Measurements from ENCODE around the gene ARSJ. TPM values are rescaled to one million over a fixed set of nuclear protein-coding genes. Genes with fewer than 3 reads are reported as not detected.

The ARSJ gene
- total RNA-seq, 1 donor = 69.5 TPM

DNA sequence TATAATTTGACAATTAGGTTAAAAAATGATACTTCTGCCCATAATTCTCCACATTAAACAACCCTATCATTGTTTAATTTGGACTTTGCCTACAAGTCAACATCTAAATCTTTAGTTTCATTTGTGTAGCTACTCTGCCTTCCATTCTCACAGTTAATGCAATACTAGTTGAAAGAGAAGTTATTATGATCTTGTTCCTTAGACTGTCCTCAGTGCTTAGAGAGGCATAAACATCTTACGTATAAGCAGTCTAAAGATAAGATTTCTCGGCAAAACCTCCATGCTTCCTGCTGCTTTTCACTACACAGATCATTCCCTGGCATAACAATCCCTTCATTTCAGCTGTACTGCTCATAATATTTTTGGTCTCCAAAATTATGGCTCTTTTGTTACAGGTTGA lies 112.8 kb downstream of the ARSJ start:
- H3K4me3 ChIP-seq (ENCODE audit: low read depth, low read length) = no peak overlapping the region
- TF ChIP-seq, protein P1, sequence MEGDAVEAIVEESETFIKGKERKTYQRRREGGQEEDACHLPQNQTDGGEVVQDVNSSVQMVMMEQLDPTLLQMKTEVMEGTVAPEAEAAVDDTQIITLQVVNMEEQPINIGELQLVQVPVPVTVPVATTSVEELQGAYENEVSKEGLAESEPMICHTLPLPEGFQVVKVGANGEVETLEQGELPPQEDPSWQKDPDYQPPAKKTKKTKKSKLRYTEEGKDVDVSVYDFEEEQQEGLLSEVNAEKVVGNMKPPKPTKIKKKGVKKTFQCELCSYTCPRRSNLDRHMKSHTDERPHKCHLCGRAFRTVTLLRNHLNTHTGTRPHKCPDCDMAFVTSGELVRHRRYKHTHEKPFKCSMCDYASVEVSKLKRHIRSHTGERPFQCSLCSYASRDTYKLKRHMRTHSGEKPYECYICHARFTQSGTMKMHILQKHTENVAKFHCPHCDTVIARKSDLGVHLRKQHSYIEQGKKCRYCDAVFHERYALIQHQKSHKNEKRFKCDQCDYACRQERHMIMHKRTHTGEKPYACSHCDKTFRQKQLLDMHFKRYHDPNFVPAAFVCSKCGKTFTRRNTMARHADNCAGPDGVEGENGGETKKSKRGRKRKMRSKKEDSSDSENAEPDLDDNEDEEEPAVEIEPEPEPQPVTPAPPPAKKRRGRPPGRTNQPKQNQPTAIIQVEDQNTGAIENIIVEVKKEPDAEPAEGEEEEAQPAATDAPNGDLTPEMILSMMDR (IDR thresholded peaks at IDR 0.05; ENCODE audit: insufficient read depth, low read depth, low read length) = no peak
- DNase-seq (ENCODE audit: low read depth) = peak; percentile 57

DNA sequence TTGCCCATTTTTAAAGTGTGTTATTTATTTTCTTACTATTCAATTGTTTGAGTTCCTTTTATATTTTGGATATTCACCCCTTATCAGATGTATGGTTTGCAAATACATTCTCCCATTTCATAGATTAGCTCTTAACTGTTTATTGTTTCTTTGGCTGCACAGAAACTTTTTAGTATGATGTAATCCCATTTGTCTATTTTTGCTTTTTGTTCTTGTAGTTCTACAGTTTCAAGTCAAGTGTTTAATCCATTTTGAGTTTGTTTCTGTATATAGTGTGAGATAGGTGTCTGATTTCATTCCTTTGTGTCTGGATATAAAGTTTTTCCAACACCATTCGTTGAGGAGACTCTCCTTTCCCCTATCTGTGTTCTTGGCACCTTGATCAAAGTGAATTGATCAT lies 120.5 kb downstream of the ARSJ start:
- no peak for DNase-seq (ENCODE audit: low read depth)
- TF ChIP-seq, protein P1 (IDR thresholded peaks at IDR 0.05; ENCODE audit: insufficient read depth, low read depth, low read length) = no peak
- H3K4me3 ChIP-seq (ENCODE audit: low read depth, low read length) = no peak overlapping the region

DNA sequence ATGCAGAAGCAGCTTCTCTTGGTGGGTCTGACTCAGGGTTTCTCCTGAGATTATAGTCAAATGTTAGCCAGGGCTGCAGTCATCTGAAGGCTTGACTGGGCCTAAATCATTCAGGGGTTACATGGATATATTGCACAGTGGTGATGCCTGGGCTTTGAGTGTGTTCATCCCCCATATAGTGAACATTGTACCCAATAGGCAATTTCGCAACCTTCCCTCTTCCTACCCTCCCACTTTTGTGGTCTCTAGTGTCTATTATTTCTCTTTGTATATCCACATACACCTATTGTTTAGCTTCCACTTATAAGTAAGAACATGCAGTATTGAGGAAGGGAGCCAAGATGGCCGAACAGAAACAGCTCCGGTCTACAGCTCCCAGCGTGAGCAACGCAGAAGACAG lies 127.6 kb downstream of the ARSJ start:
- TF ChIP-seq, protein P1 (IDR thresholded peaks at IDR 0.05; ENCODE audit: insufficient read depth, low read depth, low read length) = no peak

More for the DNA sequence above, 127.6 kb downstream of the ARSJ start:
- DNase-seq (ENCODE audit: low read depth) = no peak
- H3K4me3 ChIP-seq (ENCODE audit: low read depth, low read length) = no peak overlapping the region

Other genes with a start within 250 kb of the ARSJ start
- 84.4 and 161 TPM in 2 replicates for gene CAMK2D, start 217.9 kb downstream of the ARSJ start, total RNA-seq

Data from fibroblast of villous mesenchyme (primary cell).